SK-N-SH (cell line): ENCODE results near the gene PTS.

Source experiments
- CTCF ChIP-seq: fragments of 200-600 bp; sonication (generic); IDR thresholded peaks from 2 replicates; pipeline ENCODE4 v1.6.1; 2017; ENCODE audit warnings: antibody characterized with exemption, mild to moderate bottlenecking, moderate library complexity
- EP300 ChIP-seq, 2 experiments: IDR thresholded peaks; 2 replicates each; pipeline versions ENCODE4 v1.4.0 to v1.6.1; 2012; ENCODE audit warnings: borderline replicate concordance in 1 of 2, low read depth in 1 of 2, low read length in 1 of 2
- FOXJ3 ChIP-seq: sonication (generic); formaldehyde crosslinking; IDR thresholded peaks from 2 replicates; pipeline ENCODE4 v1.5.1; 2020; ENCODE audit warnings: mild to moderate bottlenecking, missing genetic modification reagents
- GATA2 ChIP-seq: sonication (generic); formaldehyde crosslinking; IDR thresholded peaks from 2 replicates; pipeline ENCODE4 v1.5.0; 2020; ENCODE audit warnings: mild to moderate bottlenecking, missing genetic modification reagents
- MAX ChIP-seq: IDR thresholded peaks from 2 replicates; pipeline ENCODE4 v1.4.0; 2012; ENCODE audit warnings: low read depth
- NFIC ChIP-seq: IDR thresholded peaks from 2 replicates; pipeline ENCODE4 v1.4.0; 2012; ENCODE audit warnings: borderline replicate concordance
- PBX3 ChIP-seq: IDR thresholded peaks from 2 replicates; pipeline ENCODE4; 2012
- POLR2AphosphoS5 ChIP-seq: IDR thresholded peaks from 2 replicates; pipeline ENCODE4 v1.6.1; 2012; ENCODE audit warnings: low read depth, low read length
- REST ChIP-seq: IDR thresholded peaks from 2 replicates; pipeline ENCODE4 v1.6.1; 2012; ENCODE audit warnings: mild to moderate bottlenecking, low read depth, low read length, moderate library complexity
- RFX5 ChIP-seq: IDR thresholded peaks from 2 replicates; pipeline ENCODE4 v1.6.1; 2012; ENCODE audit warnings: mild to moderate bottlenecking, improper control_type of control experiment, low read length
- RXRA ChIP-seq: IDR thresholded peaks from 2 replicates; pipeline ENCODE4 v1.4.0; 2012; ENCODE audit warnings: low read depth, mild to moderate bottlenecking, borderline replicate concordance
- SIN3A ChIP-seq: IDR thresholded peaks from 2 replicates; pipeline ENCODE4 v1.6.1; 2012; ENCODE audit warnings: low read depth, mild to moderate bottlenecking, low read length, moderate library complexity, borderline replicate concordance
- SMC3 ChIP-seq: IDR thresholded peaks from 2 replicates; pipeline ENCODE4 v1.6.1; 2012; ENCODE audit warnings: low read depth, low read length, improper control_type of control experiment
- YY1 ChIP-seq: IDR thresholded peaks from 2 replicates; pipeline ENCODE4 v1.4.0; 2012; ENCODE audit warnings: low read depth, mild to moderate bottlenecking

- no peak for TF ChIP-seq CTCF
- no peak for TF ChIP-seq GATA2 (CRISPR knock-in tag)
- no peak for TF ChIP-seq RXRA
- TF ChIP-seq MAX = no peak
- no peak for TF ChIP-seq POLR2AphosphoS5
- TF ChIP-seq SIN3A = no peak
- TF ChIP-seq REST = no peak
- no peak for TF ChIP-seq NFIC
- TF ChIP-seq RFX5 = no peak
- TF ChIP-seq PBX3 = no peak
- no peak for TF ChIP-seq EP300 (IDR thresholded peaks at IDR 0.05; ENCODE audit: borderline replicate concordance in 1 of 2, low read depth in 1 of 2, low read length in 1 of 2)
- no peak for TF ChIP-seq YY1
- no peak for TF ChIP-seq SMC3
- no peak for TF ChIP-seq FOXJ3
Observed at GRCh38 chr11:112238041-112238440, 11.8 kb downstream of the PTS start.
